RCC 7860 (cell line): ENCODE results near the gene PTCH2.

Source experiments
- DNase-seq: peaks from one replicate; pipeline ENCODE4 v3.0.0-alpha.2; 2015; ENCODE audit warnings: low spot score
- FAIRE-seq: peaks from 2 replicates; lab custom pipeline; 2012; peaks lifted over from hg19 to GRCh38; lab: Jason Lieb, UNC

The PTCH2 gene, protein sequence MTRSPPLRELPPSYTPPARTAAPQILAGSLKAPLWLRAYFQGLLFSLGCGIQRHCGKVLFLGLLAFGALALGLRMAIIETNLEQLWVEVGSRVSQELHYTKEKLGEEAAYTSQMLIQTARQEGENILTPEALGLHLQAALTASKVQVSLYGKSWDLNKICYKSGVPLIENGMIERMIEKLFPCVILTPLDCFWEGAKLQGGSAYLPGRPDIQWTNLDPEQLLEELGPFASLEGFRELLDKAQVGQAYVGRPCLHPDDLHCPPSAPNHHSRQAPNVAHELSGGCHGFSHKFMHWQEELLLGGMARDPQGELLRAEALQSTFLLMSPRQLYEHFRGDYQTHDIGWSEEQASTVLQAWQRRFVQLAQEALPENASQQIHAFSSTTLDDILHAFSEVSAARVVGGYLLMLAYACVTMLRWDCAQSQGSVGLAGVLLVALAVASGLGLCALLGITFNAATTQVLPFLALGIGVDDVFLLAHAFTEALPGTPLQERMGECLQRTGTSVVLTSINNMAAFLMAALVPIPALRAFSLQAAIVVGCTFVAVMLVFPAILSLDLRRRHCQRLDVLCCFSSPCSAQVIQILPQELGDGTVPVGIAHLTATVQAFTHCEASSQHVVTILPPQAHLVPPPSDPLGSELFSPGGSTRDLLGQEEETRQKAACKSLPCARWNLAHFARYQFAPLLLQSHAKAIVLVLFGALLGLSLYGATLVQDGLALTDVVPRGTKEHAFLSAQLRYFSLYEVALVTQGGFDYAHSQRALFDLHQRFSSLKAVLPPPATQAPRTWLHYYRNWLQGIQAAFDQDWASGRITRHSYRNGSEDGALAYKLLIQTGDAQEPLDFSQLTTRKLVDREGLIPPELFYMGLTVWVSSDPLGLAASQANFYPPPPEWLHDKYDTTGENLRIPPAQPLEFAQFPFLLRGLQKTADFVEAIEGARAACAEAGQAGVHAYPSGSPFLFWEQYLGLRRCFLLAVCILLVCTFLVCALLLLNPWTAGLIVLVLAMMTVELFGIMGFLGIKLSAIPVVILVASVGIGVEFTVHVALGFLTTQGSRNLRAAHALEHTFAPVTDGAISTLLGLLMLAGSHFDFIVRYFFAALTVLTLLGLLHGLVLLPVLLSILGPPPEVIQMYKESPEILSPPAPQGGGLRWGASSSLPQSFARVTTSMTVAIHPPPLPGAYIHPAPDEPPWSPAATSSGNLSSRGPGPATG

DNA sequence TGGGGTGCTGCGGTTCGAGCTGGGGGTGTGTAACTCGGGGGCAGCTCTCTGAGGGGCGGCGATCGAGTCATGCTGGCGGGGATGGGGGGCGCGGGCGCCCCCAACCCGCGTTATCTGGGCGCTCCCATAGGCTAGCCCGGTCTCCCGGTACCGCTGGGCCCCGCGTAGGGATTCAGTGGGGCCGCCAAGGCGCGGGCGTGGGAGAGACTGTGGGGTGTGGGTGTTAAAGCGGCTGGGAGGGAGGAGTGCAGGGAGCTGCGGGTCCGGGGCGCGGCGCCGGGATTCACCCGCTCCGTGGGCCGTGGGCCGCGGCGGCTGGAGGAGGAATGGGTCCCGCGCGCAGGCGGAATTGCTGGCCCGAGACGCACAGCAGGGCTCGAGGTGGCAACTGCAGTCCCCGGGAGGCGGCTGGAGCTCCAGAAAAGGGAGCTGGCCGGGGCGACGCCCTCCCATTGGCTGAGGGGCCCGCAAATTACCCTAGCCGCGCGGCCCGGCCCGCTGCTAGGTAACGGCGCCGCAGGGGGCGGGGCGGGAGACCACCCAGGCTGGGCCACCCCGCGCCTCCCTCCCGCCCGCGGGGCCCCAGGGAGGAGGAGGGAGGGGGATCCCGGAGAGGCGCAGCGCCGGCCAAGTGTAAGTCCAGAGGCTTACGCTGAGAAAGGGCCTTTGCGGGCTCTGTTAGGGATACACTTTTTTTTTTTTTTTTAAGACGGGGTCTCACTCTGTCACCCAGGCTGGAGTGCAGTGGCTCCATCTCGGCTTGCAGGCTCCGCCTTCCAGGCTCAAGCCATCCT is at the start of gene PTCH2:
PTCH2 (minus strand) TSS at position 392 of the 794 bp plus-strand sequence; CDS start at position 71, 321 bp downstream.
- no peak for FAIRE-seq

DNA sequence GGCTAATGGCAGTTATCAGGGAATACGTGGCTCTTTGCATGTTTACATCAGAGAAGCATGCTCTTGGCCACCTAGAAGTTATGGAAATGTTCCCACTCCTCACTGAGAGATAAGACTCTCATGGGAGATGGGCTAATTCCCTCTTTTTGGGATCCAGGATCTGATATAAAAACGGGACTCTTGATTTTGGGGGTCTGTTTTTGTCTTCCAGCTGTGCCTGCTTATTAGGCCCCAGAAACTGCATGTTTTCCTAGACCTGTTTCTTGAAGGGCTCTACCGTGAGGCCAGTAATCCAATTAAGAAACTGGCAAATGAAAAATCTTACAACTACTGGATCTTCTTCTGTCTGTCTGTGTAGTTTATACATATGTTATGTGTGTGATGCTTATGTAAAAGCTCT is 47.0 kb upstream of the PTCH2 start:
- FAIRE-seq: no peak
- DNase-seq: no peak

More for the DNA sequence above, at the start of gene PTCH2:
- DNase-seq: no peak

DNA sequence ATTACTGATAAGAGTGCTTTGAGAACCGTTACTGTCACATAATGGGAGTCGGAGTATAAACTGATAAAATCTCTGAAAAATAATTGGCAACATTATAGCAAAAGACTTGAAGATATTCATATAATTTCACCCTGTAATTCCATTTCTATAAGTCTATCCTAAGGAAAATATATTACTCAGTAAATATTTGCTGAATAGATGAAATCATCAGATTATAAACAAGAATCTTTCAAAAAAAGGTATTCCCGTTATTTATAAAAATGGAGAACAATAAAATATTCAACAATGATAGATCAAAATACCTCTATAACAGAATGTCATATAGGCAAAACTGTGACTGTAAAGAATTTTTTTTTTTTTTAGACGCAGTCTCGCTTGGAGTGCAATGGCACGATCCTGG is 42.4 kb upstream of the PTCH2 start:
- no peak for FAIRE-seq
- no peak for DNase-seq

DNA sequence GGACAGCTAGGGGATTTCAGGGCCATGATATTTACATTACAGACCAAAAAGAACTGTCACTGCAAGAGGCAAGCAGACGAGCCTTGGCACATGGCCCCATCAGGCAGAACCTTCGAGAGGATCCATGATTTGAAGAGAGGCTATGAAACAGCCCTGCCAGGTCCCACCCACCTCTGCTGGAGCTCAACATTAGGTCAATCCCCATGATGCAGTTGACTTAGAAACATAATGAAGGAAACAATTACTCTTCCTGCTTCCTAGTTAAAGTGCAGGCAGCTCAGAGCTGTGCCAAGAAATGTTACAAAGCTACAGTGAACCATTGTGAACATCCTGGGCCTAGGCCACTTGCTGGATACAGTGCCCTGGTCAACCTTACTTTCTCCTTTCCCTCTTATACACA is 41.7 kb upstream of the PTCH2 start:
- no peak for DNase-seq
- FAIRE-seq: no peak

DNA sequence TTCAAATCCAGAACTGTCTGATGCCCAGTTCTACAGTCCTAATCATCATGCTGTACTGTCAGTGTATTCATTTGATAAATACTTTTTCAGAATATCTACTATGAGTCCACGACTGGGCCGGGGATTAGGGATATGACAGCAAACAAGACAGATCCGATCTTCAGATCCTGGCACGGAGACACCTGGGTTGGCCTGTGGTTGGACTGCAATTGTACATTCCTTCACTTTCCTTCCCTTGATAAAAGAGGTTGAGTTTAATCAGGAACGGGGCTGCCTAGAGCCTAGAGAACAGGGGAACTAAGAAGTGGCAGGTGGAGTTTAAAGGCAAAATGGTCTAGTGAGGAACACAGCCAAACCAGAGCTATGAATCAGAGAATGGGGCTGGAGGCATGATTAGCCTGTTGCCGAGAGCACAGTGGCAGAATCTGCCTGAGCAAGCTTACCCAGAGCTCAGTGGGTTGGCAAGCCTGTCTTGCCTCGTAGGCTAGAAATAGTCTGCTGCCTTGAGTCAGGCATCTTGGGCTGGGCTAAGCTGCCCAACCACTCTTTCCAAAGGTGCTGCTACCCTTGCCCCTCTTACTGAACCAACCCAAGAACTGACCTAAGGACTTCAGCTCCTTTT is 38.1 kb upstream of the PTCH2 start:
- DNase-seq: no peak
- no peak for FAIRE-seq

DNA sequence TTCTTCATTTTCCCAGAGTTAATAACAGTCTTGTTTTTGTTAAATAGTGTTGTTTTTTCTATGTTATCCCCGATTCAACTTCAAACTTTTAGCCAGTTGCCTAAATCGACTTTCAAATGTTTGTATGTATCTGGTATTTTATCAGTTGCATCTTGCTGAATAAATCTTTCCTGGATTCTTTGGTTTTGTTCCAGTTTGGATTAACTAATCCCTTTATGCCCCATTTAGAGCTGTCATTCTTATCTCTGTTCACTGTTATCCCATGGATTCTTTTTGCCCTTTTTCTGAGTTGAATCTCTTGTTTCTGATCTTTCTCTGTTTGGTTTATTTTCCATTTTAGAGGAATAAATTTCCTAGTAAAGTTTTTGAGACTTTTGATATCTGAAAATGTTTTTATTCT is 31.1 kb upstream of the PTCH2 start:
- FAIRE-seq (no peak), DNase-seq (no peak)

DNA sequence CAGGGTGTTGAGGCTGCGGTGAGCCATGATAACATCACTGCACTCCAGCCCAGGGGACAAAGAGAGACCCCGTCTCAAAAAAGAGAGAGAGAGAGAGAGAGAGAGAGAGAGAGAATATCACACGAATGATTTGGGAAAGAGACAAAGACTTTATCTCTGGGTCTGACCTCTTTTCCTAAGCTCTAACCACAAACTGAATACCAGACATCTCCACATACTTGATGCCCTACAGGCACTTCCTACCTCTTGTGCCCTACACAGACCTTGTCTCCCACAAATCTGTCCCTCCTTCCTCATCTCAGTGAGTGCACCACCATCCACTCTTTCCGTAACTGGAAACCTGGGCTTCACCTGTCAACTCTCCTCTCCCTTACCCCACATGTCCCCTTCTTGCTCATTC is 27.0 kb upstream of the PTCH2 start:
- FAIRE-seq: no peak

DNA sequence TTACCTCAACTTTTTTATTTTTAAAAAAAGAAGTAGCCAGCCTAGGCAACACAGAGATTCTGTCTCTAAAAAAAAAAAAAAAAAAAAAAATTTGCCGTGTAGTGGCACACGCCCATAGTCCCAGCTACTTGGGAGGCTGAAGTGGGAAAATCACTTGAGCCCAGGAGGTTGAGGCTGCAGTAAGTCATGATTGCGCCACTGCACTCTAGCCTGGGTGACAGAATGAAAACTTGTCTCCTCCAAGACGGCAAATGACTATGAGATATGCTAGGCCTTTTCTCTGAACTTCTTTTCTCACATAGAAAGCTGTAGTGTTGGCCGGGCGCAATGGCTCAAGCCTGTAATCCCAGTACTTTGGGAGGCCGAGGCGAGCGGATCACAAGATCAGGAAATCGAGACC is 24.7 kb upstream of the PTCH2 start:
- DNase-seq (no peak), FAIRE-seq (no peak)

More for the DNA sequence above, 27.0 kb upstream of the PTCH2 start:
- no peak for DNase-seq

DNA sequence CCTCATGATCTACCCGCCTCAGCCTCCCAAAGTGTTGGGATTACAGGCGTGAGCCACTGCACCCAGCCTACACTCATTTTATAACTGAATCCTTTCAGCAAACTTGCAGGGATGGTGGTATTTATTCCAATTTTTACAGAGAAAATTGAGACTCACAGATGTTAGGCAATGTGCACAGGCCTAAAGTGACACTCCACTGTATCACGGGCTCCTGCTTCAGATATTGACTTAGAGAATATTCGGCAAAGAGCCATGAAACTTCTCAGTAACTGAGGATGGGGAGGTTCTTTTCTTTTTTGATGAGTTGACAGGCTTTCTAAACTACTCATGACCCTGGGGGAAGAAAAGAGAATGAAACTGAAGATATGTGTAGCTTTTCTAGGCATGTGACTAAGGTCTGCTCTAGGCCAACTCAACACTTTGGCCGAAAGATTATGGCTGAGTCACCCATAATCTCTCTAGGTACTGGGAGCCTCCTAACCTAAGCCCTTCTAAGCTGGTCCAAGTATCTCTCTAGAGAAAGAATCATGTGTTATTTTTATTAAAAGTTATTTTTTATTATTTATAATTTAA is 19.9 kb upstream of the PTCH2 start:
- DNase-seq (no peak), FAIRE-seq (no peak)

DNA sequence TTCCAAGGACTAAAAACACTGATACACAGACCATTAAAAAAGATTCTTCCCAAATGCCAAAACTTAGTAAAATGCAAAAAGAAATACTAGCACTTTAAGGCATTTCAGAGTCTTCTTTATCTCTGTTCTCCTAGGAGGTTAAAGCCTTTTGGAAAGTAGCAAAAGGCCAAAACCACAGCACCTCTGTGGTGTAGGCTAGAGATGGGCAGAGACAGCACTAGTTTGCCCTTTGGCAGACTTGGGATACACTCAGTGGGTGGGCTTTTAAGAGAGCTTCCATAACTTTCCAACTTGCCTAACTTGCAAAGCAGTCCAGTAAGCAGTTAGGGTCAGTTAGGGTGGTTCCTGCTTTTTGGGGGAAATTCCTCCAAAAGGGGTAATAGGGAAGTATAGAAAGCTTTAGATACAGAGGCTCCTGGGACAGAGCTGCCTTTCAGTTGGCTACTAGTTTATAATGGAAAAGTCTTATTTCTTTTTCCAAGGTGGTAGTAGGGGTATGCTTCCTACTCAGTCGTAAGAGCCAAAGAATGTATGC is 17.9 kb upstream of the PTCH2 start:
- FAIRE-seq (no peak), DNase-seq (no peak)

DNA sequence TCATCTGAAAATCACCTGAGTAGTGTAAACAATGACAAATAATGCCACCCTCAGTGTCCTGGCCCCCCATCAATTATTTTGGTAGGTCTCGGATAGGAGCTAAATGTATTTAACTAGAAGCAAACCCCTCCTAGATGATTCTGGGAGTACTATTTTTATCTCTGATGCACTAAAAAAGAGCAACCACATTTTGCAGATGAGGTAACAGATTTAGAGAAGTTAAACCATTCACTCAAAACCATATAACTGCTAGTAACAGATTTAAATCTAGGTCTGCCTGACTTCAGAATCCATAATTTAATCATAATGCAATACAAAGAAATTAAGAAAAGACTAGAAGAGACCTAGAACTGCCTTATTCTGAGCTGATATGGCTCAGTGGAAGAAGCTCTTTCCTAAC is 17.3 kb upstream of the PTCH2 start:
- DNase-seq (no peak), FAIRE-seq (no peak)

DNA sequence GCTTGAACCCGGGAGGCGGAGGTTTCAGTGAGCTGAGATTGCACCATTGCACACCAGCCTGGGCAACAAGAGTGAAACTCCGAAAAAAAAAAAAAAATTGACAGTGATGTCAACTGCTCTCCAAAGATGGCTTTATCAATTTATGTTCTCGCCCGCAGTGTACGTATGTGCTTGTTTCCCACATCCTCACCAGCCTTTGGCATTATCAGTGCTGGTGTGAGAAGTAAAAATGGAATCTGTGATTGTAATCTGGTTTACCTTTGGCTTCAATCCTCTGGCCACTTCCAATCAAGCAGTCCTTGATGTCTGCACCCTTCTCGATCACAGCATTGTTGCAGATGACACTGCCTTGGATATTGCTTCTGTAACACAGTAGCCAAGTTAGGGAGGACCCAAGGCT is 14.4 kb upstream of the PTCH2 start:
- DNase-seq (no peak), FAIRE-seq (no peak)

DNA sequence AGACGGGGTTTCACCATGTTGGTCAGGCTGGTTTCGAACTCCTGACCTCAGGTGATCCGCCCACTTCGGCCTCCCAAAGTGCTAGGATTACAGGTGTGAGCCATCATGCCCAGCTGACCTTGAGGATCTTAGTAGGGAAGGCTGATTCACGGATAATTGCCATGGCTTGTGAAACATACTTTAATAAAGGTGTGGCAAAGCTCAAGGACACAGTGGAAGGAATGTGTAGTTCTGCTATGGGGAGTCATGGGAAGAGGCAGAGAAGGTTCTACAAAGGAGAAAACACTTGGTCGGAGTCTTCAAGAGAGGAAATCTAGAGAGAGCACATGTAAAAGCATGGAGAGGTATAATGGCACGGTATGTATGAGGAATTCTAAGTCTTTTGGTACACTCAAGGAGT is 12.7 kb upstream of the PTCH2 start:
- FAIRE-seq: no peak

DNA sequence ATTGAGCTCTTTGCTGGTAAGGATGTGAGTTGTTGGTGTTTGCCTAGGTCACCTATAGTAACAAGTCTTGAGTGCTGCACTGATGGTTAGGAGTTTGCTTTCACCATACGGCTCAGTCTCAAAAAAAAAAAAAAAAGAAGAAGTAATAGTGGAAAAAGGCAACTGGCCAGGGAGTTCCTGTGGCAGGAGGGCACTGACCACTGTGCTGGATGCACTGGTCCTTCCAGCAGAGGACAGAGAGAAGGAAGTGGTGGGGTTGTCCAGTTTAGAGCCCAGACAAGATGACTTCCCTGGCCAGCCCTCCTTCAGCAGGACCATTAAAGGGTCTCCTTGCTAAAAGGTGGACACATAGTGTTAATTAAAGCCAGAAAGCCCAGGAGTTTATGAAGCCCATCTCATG is 11.9 kb upstream of the PTCH2 start:
- FAIRE-seq (no peak), DNase-seq (no peak)

More for the DNA sequence above, 12.7 kb upstream of the PTCH2 start:
- no peak for DNase-seq

DNA sequence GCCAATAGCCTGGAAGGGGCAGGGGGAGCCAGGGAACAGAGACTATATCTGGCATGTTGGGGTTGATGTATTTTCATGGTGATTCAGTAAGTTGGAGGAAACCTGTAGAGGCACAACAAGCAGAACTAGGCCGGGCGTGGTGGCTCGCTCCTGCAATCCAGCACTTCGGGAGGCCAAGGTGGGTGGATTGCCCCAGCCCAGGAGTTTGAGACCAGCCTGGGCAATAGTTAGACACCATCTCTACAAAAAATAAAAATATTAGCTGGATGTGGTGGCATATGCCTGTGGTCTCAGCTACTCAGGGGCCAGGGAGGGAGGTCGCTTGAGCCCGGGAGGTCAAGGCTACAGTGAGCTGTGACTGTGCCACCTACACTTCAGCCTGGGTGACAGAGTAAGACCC is 10.1 kb upstream of the PTCH2 start:
- DNase-seq (no peak), FAIRE-seq (no peak)

DNA sequence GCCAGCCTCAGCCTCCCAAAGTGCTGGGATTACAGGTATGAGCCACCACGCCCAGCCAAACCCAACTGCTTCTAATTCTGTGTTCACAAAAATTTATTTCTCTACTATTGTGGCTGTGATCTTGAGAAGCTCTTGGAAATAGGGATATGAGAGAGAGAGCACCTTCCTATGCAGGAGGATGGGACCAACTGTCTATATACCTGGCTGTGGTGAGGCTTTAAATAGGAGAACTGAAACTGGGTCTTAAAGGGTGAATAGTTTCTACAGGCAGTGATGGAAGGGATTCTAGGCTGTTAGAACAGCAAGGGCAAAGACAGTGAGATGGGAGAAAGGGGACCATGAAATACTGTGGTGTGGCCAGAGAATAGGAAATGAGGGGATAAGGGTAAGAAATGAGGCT is 8.3 kb upstream of the PTCH2 start:
- DNase-seq (no peak), FAIRE-seq (no peak)

DNA sequence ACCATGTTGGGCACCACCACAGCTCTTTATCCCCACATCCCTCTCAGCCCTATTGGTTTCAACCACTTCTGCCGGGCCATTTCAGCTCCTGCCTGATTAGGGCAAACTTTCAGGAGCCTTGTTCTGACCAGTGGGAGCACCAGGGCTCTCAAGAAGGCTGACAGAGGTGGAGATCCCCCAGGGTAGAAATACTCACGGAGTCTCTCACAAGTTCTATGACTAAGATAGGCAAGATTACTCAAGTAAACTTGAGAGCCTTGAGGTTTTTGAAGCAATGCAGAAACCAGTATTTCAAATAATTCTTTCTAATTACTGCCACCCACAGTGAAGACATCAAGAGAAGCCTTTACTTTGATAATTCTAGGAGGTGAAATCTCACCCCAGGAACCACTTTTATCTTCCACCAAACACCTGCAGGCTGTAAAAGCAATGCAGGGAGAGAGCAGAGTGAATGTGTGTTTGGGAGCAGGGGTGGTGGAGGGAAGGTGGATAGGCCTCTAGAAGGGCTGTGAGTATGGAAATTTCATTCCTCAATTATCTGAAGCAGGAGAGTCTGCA is 6.6 kb upstream of the PTCH2 start:
- no peak for DNase-seq
- no peak for FAIRE-seq

DNA sequence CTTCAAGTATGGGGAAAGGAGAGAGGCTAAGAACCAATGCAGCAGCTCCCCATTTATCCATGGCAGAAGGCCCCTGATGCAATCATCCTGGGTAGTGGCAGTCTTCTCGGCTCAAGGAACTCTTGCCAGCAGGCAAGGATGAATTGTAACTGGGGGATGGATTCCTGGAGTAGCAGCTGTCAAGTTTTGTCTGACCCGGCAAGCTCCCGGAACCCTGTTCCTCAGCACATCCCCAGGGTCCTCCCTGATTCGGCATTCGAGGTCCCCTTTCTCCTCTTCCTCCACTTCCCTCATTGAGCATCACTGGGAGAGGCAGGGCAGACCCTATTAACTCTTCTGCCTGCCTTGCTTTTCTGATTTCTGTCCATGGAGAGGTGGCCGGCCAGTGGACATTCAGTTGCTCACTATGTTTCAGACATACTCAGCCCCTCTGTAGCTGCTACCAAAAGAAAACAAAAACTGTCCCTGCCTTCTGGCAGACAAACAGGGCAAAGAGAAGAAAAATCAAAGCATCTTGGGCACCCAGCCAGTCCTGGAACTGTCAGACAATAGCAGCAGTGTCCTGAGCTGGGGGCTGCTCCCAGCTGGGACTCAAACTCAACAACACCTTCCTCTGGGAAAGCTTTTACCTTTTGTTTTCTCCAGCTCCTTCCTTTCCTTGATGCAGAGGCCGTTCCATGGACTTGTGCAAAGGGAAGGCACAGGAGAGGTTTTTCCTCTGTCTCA is 5.6 kb upstream of the PTCH2 start:
- FAIRE-seq: no peak
- DNase-seq: no peak

DNA sequence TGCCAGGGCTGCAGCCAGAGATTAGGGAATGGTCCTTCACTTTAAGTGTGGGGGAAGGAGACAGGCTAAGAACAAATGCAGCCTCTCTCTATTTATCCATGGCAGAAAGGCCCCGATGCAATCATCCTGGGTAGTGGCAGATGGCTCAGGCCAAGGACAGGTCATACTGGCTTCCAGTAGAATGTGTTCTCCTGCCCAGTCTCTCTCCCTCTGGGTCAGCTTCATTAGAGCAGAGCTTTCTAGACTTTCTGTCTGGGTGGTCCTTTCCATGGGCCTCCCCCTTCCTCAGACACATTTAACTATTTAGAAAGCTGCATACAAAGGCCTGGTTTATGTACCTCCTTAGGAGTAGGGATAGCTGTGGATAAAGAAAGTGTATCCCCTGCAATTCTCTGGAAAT is 4.8 kb upstream of the PTCH2 start:
- DNase-seq (no peak), FAIRE-seq (no peak)
